Ectodermal cell (in vitro differentiated cells): ENCODE measurements around the gene GPR157.

ENCODE experiments used
- H3K27ac ChIP-seq: 2 replicates; pipeline ENCODE4 v1.7.0; 2013; ENCODE audit warnings: mild to moderate bottlenecking, low read depth, low read length; ENCODE audit not compliant: insufficient read depth, poor library complexity, severe bottlenecking
- H3K27me3 ChIP-seq: 2 replicates; pipeline ENCODE4 v1.7.0; 2013; ENCODE audit warnings: mild to moderate bottlenecking, low read length; ENCODE audit not compliant: insufficient read depth, control insufficient read depth, poor library complexity, severe bottlenecking
- H3K36me3 ChIP-seq: one replicate; pipeline ENCODE4 v1.7.0; 2013; ENCODE audit warnings: low read length; ENCODE audit not compliant: control insufficient read depth, insufficient read depth
- H3K4me1 ChIP-seq: one replicate; pipeline ENCODE4 v1.7.0; 2013; ENCODE audit warnings: low read length; ENCODE audit not compliant: control insufficient read depth, insufficient read depth
- H3K4me3 ChIP-seq: 2 replicates; pipeline ENCODE4 v1.7.0; 2013; ENCODE audit warnings: low read depth, low read length, control low read depth; ENCODE audit not compliant: insufficient read depth
- H3K9me3 ChIP-seq: 2 replicates; pipeline ENCODE4 v1.7.0; 2013; ENCODE audit warnings: mild to moderate bottlenecking, low read length, moderate library complexity; ENCODE audit not compliant: control insufficient read depth
- WGBS, 2 experiments: methylation state at CpG; one replicate each; pipeline ENCODE4 v1.1.7; 2013; ENCODE audit warnings: missing lambda C conversion rate in 2 of 2; 5-methylcytosine and 5-hydroxymethylcytosine counted together

The GPR157 gene

DNA sequence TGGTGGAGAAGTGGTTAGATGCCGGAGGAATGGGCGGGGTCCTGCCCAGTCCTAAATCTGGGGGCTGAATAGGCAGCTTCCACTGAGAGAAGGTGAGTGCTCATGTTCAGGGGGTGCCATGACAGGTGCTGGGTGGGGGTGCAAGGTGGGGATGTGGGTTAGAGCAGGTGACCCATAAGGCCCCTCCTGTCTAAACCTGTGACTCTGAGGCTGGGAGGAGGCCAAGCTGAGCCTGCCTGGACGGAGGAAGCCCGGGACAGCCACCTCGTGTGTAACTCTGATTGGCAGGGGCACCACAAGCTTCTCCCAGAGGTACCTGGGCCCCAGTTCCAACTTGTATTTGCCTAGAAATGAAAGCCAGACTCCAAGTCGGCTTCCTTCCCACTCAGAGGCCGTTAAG lies 10.7 kb downstream of the GPR157 start:
- H3K36me3 ChIP-seq, result no peaks in the 10 kb centered on the region
- H3K4me3 ChIP-seq, result no peak overlapping the region
- H3K27me3 ChIP-seq, result no peaks in the 10 kb centered on the region
- WGBS, 2 experiments, result 91 to 92% methylated on average over 7 of the region's 7 CpGs
- peaks cover 7% of the 10 kb centered on the region for H3K4me1 ChIP-seq
- no peaks in the 10 kb centered on the region for H3K9me3 ChIP-seq
- H3K27ac ChIP-seq, result no peak overlapping the region

DNA sequence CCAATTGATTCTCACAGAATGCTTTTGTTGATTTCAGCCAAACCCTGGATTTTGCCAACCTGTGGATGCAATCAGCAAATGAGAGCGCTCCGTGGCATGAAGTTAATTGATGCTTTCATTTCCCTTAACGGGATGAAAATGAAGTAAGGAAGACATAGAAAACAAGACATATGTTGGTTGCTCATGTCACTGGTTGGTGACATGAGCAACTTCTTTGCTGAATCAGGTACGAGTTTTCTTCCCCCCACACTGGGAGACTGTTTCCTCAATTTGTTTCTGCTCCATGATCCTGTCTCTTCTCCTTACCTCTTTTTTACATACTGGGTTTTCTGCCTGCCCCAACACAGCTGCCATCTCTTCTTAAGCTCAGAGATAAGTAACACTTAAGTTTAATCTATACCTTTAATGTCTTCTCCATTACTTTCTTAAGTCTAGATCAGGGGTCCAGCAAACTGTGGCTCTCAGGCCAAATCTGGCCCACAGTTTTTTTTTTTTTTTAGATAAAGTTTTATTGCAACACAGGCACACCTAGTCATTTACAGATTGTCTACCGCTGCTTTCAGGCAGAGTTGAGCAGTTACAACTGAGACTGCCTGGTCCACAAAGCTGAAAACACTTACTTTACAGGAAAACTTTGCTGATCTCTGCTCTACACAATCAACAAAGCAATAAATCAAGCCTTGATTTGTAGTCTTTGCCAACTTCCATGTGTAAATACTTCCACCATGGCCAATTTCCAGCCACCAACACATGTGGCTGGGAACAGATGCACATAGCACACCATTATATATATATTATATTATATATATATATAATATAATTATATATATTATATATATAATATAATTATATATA lies 13.3 kb downstream of the GPR157 start:
- Histone ChIP-seq H3K9me3 (no peaks in the 10 kb centered on the region), H3K27me3 (no peaks in the 10 kb centered on the region), H3K27ac (no peak overlapping the region), H3K4me3 (no peak overlapping the region), H3K4me1 (peaks cover 7% of the 10 kb centered on the region), H3K36me3 (no peaks in the 10 kb centered on the region)
- WGBS, 2 experiments, result 94% methylated on average over 5 of the region's 5 CpGs

DNA sequence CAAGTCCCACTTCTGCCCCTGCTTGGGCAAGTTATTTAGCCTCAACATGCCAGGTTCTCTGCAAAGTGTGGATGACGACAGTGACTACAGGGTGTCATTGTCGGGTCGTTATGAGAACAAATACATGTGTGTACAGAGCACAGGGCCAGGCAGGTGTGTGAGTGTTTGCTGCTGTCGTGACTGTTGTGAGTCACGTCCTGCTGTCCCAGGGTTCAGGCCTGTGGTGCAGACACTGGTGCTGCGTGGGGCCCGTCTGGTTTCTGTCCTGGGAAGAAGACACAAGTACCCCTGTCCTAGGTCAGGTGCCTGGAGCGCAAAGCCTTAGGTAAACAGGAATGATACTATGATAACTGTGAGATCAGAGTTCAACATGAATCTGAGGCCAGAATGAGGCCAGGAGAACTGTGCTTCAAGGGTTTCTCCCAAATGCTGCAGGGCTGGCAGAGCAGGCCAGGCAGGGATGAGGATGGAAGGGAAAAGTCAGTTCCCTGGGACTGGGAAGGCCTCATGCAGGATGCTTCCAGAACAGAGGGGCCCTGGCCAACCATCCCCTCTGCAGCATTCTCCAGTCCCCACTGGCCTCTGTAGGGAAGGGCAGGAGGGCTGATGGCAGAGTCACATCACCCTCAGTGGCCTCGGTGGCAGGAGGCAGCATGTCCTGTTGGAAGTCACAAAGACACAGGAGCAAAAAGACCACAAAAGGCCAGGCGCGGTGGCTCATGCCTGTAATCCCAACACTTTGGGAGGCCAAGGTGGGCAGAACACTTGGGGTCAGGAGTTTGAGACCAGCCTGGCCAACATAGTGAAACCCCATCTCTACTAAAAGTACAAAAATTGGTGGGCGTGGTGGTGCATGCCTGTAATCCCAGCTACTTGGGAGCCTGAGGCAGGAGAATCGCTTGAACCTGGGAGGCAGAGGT lies 15.7 kb downstream of the GPR157 start:
- WGBS, 2 experiments, result 91 to 93% methylated on average over 13 of the region's 13 CpGs
- Histone ChIP-seq H3K4me1 (no peaks in the 10 kb centered on the region), H3K4me3 (no peak overlapping the region), H3K36me3 (no peaks in the 10 kb centered on the region), H3K27ac (no peak overlapping the region), H3K27me3 (no peaks in the 10 kb centered on the region), H3K9me3 (no peaks in the 10 kb centered on the region)

DNA sequence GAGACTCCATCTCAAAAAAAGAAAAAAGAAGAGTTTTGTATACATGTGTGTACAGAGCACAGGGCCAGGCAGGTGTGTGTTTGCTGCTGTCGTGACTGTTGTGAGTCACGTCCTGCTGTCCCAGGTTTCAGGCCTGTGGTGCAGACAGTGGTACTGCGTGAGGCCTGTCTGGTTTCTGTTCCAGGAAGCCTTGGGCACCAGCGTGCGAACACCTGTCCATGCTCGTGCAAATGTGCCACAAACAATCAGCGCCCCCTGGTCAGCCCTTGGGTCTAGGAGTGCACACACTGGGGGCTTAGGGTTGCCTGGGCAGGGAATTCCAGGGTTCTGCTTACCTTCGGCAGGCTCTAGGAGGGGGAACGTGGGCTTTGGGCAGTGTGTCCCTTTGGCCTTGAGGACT lies 16.9 kb downstream of the GPR157 start:
- no peaks in the 10 kb centered on the region for H3K36me3 ChIP-seq
- WGBS, 2 experiments, result 94% methylated on average over 9 of the region's 9 CpGs
- no peaks in the 10 kb centered on the region for H3K27me3 ChIP-seq
- H3K27ac ChIP-seq, result no peak overlapping the region
- H3K9me3 ChIP-seq, result no peaks in the 10 kb centered on the region
- no peaks in the 10 kb centered on the region for H3K4me1 ChIP-seq
- no peak overlapping the region for H3K4me3 ChIP-seq

DNA sequence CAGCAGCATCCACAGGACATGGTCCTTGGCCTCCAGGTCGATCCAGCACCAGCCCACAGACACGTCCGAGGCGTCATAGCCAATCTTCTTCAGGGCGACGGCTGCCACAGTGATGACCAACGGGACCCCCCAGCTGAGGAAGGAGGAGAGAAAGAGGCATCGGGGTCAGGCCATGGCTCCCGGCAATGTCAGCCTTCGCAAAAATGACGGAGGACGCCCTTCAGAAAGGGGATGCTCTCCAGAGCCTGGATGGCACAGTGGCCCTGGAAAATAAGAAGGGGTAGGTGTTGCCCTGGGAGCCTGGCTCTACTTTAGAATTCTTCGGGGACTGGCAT lies 17.6 kb downstream of the GPR157 start:
- Histone ChIP-seq H3K4me1 (no peaks in the 10 kb centered on the region), H3K27me3 (no peaks in the 10 kb centered on the region), H3K9me3 (no peaks in the 10 kb centered on the region), H3K36me3 (no peaks in the 10 kb centered on the region), H3K27ac (no peak overlapping the region), H3K4me3 (no peak overlapping the region)
- WGBS, 2 experiments, result 95 to 97% methylated on average over 13 of the region's 13 CpGs

DNA sequence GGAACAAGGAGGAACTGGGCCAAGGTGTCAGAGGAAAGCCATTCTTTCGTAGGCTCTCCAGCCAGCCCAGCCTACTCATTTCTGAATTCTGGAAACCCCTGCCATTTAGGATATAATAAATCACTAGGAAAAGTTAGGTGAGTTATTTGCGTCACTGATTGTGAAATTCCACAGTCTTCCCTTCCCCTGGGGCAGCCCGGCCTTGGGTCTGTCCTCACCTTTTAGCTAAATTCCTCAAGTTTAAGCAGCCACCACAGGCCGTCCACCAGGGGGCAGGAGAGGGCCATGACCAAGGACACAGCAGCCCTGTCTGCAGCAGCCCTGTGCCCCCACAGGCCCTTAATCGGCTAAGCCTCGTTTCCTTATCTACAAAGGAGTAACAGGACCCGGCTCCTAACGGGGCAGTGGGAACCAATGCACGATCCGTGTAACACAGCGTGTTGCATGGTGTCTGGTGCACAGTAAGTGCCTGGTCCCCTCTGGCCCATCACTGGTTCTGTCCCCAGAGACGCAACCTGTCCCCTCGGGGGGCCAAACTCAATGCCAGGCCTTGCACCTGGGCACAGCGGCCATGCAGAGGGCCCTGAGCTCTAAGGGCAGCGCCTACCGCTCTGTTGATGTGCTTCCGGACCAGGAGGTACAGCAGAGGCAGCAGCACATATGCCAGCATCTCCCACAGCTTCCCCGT lies 18.1 kb downstream of the GPR157 start:
- no peaks in the 10 kb centered on the region for H3K36me3 ChIP-seq
- WGBS, 2 experiments, result 52 to 54% methylated on average over 18 of the region's 18 CpGs
- no peak overlapping the region for H3K4me3 ChIP-seq
- H3K27me3 ChIP-seq, result no peaks in the 10 kb centered on the region
- H3K4me1 ChIP-seq, result no peaks in the 10 kb centered on the region
- no peaks in the 10 kb centered on the region for H3K9me3 ChIP-seq
- H3K27ac ChIP-seq, result no peak overlapping the region

DNA sequence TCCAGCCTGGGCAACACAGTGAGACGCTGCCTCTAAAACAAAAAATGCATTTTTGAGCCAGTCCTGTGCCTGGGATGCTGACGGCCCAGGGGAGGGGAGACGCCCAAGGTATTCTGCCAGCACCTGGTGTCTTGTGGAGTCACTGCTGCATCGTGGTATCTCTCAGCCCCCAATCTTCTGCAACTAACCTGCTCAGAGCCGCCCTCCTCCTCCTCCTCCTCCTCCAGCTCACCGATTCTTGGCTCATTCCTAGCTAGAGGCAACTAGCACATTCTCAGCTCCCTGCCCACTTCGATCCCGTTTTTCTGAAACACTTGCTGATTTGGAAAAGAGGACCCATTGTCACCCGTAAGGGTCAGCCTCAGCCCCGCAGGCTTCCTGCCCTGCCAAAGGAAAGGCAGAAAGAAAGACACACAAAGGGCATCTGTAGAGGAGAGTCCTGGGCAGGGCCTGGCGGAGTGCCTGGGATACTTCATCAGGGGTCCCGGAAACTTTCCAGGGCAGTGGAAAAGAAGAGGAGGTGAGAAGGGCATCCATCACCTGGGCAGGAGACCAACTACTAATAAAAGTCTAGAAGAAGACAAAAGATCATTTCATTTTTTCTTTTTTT lies 20.7 kb downstream of the GPR157 start:
- no peaks in the 10 kb centered on the region for H3K27me3 ChIP-seq
- H3K9me3 ChIP-seq, result no peaks in the 10 kb centered on the region
- WGBS, 2 experiments, result 90 to 91% methylated on average over 12 of the region's 12 CpGs
- no peak overlapping the region for H3K4me3 ChIP-seq
- no peaks in the 10 kb centered on the region for H3K36me3 ChIP-seq
- H3K4me1 ChIP-seq, result no peaks in the 10 kb centered on the region
- no peak overlapping the region for H3K27ac ChIP-seq

DNA sequence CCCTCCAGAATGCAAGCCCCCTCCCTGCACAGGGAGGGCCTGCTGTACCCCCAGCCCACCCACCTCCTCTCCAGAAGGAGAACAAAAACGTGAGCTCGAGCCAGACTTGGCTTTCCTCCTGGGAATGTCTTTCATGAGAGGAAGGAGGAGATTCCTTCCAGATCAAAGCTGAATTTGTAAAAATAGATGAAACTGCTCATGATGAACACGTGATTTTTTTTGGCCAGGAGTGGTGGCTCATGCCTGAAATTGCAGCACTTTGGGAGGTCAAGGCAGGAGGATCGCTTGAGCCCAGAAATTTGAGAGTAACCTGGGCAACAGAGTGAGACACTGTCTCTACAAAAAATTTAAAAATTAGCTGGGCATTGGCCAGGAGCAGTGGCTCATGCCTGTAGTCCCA lies 21.8 kb downstream of the GPR157 start:
- no peak overlapping the region for H3K27ac ChIP-seq
- 82% methylated on average over 4 of the region's 4 CpGs for WGBS, 2 experiments
- no peaks in the 10 kb centered on the region for H3K4me1 ChIP-seq

DNA sequence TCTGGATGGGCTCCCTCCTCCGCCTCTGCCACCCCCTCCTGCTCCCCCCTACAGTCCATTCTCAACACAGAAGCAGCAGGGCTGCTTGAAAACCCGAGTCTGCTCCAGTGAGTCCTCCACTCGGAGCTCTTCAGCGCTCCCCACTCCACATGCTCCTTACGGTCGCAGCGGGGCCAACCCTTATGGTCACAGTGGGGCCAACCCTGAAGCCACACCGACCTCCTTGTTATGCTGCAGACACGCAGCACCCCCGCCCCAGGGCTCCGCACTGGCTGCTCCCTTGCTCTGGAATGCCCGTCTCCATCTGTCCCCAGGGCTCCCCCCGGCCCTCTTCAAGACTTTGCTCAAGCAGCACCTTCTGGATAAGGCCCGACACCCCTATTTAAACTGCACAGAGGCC lies 22.6 kb downstream of the GPR157 start:
- Histone ChIP-seq H3K27ac (no peak overlapping the region), H3K27me3 (no peaks in the 10 kb centered on the region), H3K36me3 (no peaks in the 10 kb centered on the region), H3K4me3 (no peak overlapping the region), H3K9me3 (no peaks in the 10 kb centered on the region), H3K4me1 (no peaks in the 10 kb centered on the region)
- WGBS, 2 experiments, result 90% methylated on average over 14 of the region's 14 CpGs

More for the DNA sequence above, 21.8 kb downstream of the GPR157 start:
- H3K36me3 ChIP-seq, result no peaks in the 10 kb centered on the region
- no peaks in the 10 kb centered on the region for H3K9me3 ChIP-seq
- H3K4me3 ChIP-seq, result no peak overlapping the region
- no peaks in the 10 kb centered on the region for H3K27me3 ChIP-seq
